ENCODE measurements around the gene CSMD2. TPM values are rescaled to one million over a fixed set of nuclear protein-coding genes. Genes with fewer than 3 reads are reported as not detected.
"Not testable (repeated sequence)": the region's sequence is repeated elsewhere in the genome, so short reads cannot be mapped to it uniquely, and the experiment has no call there.

Gene CSMD2
- total RNA-seq, 1 donor from 2014 or later: 2.1 TPM

- H3K9me3 Mint-ChIP-seq (ENCODE audit: unreplicated experiment): no peaks in the 10 kb centered on the region
- no peak overlapping the region for H3K27ac Mint-ChIP-seq (ENCODE audit: unreplicated experiment)
- no peaks in the 10 kb centered on the region for H3K27me3 Mint-ChIP-seq (ENCODE audit: unreplicated experiment)
- H3K4me1 Mint-ChIP-seq (ENCODE audit: unreplicated experiment): no peaks in the 10 kb centered on the region
- no peak overlapping the region for H3K4me3 Mint-ChIP-seq (ENCODE audit: unreplicated experiment)
- no peak for TF ChIP-seq CTCF (IDR thresholded peaks at IDR 0.05; ENCODE audit: unreplicated experiment)
- no peaks in the 10 kb centered on the region for H3K36me3 Mint-ChIP-seq (ENCODE audit: low read depth, unreplicated experiment)
- no peak for DNase-seq (ENCODE audit: low spot score)
These were observed 63.9 kb downstream of the CSMD2 start for GRCh38 chr1:34101151-34101550.

- Mint-ChIP-seq H3K27me3 (ENCODE audit: unreplicated experiment) (no peaks in the 10 kb centered on the region), H3K9me3 (ENCODE audit: unreplicated experiment) (no peaks in the 10 kb centered on the region), H3K36me3 (ENCODE audit: low read depth, unreplicated experiment) (no peaks in the 10 kb centered on the region), H3K4me1 (ENCODE audit: unreplicated experiment) (no peaks in the 10 kb centered on the region), H3K27ac (ENCODE audit: unreplicated experiment) (no peak overlapping the region), H3K4me3 (ENCODE audit: unreplicated experiment) (no peak overlapping the region)
- no peak for TF ChIP-seq CTCF (IDR thresholded peaks at IDR 0.05; ENCODE audit: unreplicated experiment)
- DNase-seq (ENCODE audit: low spot score): no peak
These were observed 64.7 kb downstream of the CSMD2 start for GRCh38 chr1:34100332-34100731.

- not testable (repeated sequence) for H3K27me3 Mint-ChIP-seq (ENCODE audit: unreplicated experiment); H3K9me3 Mint-ChIP-seq (ENCODE audit: unreplicated experiment); H3K4me1 Mint-ChIP-seq (ENCODE audit: unreplicated experiment); H3K27ac Mint-ChIP-seq (ENCODE audit: unreplicated experiment); H3K4me3 Mint-ChIP-seq (ENCODE audit: unreplicated experiment); H3K36me3 Mint-ChIP-seq (ENCODE audit: low read depth, unreplicated experiment); DNase-seq (ENCODE audit: low spot score)
These were observed 72.6 kb downstream of the CSMD2 start for GRCh38 chr1:34092399-34092798.

GRCh38 chr1:34089731-34090130, 75.3 kb downstream of the CSMD2 start:
- peaks cover 3% of the 10 kb centered on the region for H3K27me3 Mint-ChIP-seq (ENCODE audit: unreplicated experiment)
- H3K4me1 Mint-ChIP-seq (ENCODE audit: unreplicated experiment): no peaks in the 10 kb centered on the region
- no peak for TF ChIP-seq CTCF (IDR thresholded peaks at IDR 0.05; ENCODE audit: unreplicated experiment)
- DNase-seq (ENCODE audit: low spot score): no peak
- no peaks in the 10 kb centered on the region for H3K9me3 Mint-ChIP-seq (ENCODE audit: unreplicated experiment)
- H3K36me3 Mint-ChIP-seq (ENCODE audit: low read depth, unreplicated experiment): peaks cover 6% of the 10 kb centered on the region
- no peak overlapping the region for H3K27ac Mint-ChIP-seq (ENCODE audit: unreplicated experiment)
- no peak overlapping the region for H3K4me3 Mint-ChIP-seq (ENCODE audit: unreplicated experiment)

GRCh38 chr1:34087986-34088385, 77.0 kb downstream of the CSMD2 start:
- Mint-ChIP-seq H3K36me3 (ENCODE audit: low read depth, unreplicated experiment) (peaks cover 6% of the 10 kb centered on the region), H3K27me3 (ENCODE audit: unreplicated experiment) (peaks cover 3% of the 10 kb centered on the region), H3K4me3 (ENCODE audit: unreplicated experiment) (no peak overlapping the region), H3K9me3 (ENCODE audit: unreplicated experiment) (no peaks in the 10 kb centered on the region), H3K27ac (ENCODE audit: unreplicated experiment) (no peak overlapping the region), H3K4me1 (ENCODE audit: unreplicated experiment) (no peaks in the 10 kb centered on the region)
- DNase-seq (ENCODE audit: low spot score): no peak
- no peak for TF ChIP-seq CTCF (IDR thresholded peaks at IDR 0.05; ENCODE audit: unreplicated experiment)

- Mint-ChIP-seq H3K27ac (ENCODE audit: unreplicated experiment) (no peak overlapping the region), H3K4me3 (ENCODE audit: unreplicated experiment) (no peak overlapping the region), H3K9me3 (ENCODE audit: unreplicated experiment) (no peaks in the 10 kb centered on the region), H3K36me3 (ENCODE audit: low read depth, unreplicated experiment) (peaks cover 6% of the 10 kb centered on the region), H3K27me3 (ENCODE audit: unreplicated experiment) (peaks cover 3% of the 10 kb centered on the region), H3K4me1 (ENCODE audit: unreplicated experiment) (no peaks in the 10 kb centered on the region)
- TF ChIP-seq CTCF (IDR thresholded peaks at IDR 0.05; ENCODE audit: unreplicated experiment): no peak
- no peak for DNase-seq (ENCODE audit: low spot score)
These were observed 78.5 kb downstream of the CSMD2 start for GRCh38 chr1:34086561-34086960.

All from endothelial cell (in vitro differentiated cells).